Activated gamma-delta T cell treated with anti-CD3 and anti-CD28 coated beads, Interleukin-2, amount 50 U/mL, for 16 hours (primary cell): ENCODE measurements around the gene ZSCAN22.

Source experiments
- DNase-seq: peaks from one replicate; pipeline ENCODE4 v3.0.0-alpha.2; 2020; ENCODE audit warnings: low read depth

Gene ZSCAN22

GRCh38 chr19:58351990-58352755 is 25.4 kb downstream of the ZSCAN22 start:
- no peak for DNase-seq

GRCh38 chr19:58352760-58353671 is 26.2 kb downstream of the ZSCAN22 start, which contains the start of gene A1BG:
TSS of gene A1BG (minus strand) at chr19:58353492. CDS start at chr19:58353437, 55 bp downstream.
- DNase-seq = no peak

- DNase-seq = no peak
Observed at GRCh38 chr19:58353717-58354477, 27.1 kb downstream of the ZSCAN22 start.

DNA sequence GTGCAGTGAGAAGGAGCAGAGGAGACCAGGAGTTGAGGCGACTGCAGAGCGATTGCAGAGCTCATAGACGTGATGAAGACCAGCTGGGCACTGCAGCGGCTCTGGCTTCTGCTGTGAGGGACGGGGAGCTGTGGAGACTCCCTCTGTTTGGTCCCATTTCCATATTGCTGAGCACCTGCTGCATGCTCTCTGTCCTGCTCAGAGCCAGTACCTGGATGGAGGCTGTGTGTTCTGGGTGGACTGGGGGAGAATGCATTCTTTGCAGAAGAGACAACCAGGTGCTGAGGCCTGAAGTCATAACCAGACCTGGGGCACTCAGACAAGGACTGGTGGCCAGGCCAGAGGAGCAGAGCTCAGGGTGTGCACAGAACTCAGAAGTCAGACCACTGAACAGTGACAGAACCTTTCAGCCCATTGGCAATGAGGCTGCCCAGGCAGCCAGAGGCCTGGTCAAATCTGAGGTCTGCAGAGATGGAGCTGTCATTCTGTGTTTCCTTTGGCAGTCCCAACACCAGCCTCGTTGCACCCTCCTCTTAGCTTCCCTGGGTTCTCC is 27.8 kb downstream of the ZSCAN22 start:
- DNase-seq = no peak

DNA sequence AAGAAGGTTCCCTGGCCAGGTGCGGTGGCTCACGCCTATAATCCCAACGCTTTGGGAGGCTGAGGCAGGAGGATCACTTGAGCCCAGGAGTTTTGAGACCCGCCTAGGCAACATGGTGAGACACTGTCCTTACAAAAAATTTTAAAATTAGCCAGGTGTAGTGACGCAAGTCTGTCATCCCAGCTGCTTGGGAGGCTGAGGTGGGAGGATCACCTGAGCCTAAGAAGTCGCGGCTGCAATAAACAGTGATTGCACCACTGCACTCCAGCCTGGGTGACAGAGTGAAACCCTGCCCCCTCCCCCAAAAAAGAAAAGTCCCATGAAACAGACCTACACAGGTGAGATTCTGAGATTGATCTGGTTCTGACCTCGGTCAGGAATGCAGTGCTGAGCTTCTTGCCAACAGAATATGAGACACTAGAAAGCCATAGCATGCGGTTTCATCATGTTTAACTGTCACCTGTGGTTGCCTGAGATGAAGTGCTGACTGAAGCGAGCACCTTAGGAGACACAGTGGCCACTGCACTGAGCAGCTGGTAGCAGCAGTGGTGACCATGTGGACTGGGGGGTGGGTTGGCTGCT is 28.5 kb downstream of the ZSCAN22 start:
- DNase-seq = no peak

DNA sequence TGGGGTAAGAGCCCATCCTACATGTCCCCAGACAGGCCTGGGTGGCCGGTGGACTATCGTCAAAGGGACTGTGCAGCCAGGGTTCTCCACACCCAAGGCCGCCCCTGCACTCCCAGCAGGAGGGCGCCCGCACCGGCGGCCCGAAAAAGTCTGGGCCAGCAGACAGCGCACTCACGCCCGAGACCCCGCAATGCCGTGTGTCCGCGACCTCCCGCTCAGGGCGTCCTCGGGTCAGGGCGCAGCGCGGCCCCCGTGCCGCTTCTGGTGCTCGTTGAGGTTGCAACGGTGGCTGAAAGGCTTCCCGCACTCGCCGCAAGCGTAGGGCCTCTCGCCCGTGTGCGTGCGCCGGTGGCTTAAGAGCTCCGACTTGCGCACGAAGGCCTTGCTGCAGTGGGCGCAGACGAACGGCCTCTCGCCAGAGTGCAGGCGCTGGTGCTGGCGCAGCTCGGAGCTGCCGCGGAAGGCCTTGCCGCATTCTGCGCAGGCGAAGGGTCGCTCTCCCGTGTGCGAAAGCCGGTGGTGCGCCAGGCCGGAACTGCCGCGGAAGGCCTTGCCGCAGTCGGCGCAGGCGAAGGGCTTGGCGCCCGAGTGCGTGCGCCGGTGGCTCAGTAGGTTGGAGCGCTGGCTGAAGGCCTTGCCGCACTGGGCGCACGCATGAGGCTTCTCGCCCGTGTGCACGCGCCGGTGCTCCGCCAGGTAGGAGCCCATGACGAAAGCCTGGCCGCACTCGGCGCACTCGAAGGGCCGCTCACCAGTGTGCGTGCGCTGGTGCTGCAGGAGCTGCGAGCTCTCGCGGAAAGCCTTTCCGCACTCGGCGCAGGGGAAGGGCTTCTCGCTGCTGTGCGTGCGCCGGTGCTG is 29.3 kb downstream of the ZSCAN22 start:
- no peak for DNase-seq

- no peak for DNase-seq
Observed at GRCh38 chr19:58356766-58357480, 30.1 kb downstream of the ZSCAN22 start.

DNA sequence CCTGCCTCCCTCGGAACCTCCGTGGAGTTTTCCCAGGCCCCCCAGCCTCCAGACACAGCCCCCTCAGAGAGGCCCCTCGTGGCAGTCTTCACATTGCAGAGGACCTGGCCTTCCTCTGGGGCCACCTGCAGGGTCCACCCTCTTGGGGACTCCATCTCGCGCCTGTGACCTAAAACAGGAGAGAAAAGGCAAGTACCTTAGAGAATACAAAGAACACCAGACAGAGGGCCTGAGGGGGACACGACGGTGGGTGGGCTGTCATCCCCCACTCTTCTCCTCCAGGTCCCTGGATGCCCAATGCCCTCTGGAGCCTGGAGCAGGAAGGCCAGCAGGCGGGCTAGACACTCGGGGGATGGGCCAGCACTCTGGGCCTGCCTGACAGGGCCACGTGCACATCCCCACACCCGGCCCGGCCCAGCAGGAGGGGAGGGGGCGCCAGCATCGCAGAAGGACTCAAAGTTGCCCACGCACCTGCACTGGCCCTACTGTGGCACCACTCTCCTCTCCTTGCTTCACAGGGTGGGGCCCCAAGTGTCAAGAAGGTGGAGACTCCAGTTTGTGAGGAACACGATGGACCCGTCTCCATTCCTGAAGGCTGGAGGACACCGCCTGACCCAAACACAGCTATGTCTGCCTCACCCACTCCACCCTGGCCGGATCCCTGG is 30.8 kb downstream of the ZSCAN22 start:
- no peak for DNase-seq

GRCh38 chr19:58361900-58362271 is 35.1 kb downstream of the ZSCAN22 start:
- peak; percentile 31 for DNase-seq

GRCh38 chr19:58362272-58362994 is 35.6 kb downstream of the ZSCAN22 start, which contains the start of gene ZNF497:
TSS of gene ZNF497 (minus strand) at chr19:58362751. CDS start at chr19:58357635, 5,116 bp downstream.
- peak; percentile 92 for DNase-seq

DNA sequence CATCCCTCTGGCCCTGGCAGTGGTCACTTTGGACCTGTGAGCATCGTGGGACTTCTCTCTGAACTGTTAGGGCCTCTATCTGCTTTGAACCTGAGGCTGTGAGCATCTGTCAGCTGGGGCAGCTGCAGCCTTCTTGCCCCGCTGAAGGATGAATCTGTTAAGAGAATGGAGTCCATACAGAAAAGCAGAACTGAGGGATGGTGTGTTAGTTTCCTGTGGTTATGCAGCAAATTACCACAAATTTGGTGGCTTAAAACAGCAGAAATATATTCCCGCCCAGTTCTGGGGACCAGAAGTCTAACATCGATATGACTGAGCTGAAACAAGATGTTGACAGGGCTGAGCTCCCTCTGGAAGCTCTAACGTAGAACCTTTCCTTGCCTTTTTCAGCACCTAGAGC is 37.4 kb downstream of the ZSCAN22 start:
- no peak for DNase-seq

- DNase-seq = no peak
Observed at GRCh38 chr19:58366585-58367430, 40.0 kb downstream of the ZSCAN22 start.

DNA sequence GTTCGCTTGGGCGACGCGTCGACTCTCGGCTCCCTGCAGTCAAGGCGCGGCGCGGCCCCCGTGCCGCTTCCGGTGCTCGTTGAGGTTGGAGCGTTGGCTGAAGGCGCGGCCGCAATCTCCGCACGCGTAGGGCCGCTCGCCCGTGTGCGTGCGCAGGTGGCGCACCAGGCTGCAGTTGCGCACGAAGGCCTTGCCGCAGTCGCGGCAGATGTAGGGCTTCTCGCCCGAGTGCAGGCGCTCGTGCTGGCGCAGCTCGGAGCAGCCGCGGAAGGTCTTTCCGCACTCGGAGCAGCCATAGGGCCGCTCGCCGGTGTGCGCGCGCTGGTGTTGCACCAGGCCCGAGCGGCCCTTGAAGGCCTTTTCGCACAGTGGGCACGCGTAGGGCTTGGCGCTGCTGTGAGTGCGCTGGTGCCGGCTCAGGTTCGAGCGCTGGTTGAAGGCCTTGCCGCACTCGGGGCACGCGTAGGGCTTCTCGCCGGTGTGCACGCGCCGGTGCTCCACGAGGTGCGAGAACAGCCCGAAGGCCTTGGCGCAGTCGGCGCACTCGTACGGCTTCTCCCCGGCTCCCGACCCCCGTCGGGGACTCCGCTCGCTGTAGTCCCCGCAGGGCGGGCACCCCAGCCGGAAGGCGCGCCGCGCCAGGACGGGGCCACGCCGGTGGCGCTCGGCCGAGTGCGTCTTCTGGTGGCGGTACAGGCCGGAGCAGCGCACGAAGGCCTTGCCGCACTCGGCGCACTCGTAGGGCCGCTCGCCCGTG is 41.1 kb downstream of the ZSCAN22 start:
- DNase-seq = no peak

- no peak for DNase-seq
Observed at GRCh38 chr19:58368561-58369360, 42.0 kb downstream of the ZSCAN22 start.

DNA sequence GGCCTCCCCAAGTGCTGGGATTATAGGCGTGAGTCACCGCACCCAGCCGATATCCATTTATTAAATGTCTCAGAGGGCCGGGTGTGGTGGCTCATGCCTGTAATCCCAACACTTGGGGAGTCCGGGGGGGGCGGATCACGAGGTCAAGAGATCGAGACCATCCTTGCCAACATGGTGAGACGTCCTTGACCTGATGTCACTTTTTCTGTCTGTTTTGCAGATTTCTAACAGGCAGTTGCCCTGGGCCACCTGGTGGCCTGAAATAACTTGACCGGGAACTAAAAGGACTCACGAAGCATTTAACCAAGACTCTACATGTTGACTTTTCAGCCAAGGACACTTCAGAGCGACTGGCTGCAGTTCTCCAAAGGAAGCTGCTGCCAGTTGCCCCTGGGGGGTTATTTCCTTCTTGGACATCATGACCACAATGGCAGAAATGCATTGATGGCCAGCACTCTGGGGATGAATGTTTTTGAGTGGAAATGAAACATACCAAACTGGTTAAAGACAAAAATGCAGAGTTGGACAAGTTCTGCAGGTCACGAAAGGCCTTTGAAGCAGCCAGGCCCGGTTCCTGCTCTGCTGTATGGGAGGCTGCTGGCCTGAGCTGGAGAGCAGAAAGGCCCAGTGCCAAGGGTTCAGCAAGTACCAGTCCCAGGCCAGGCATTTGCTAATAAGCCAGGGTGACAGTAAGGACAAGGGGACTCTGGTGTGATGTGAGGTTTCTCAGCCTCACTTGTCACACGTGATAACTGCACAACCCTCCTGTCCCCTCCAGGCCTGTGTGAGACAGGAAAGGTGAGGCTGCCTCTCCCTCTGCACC is 45.7 kb downstream of the ZSCAN22 start:
- no peak for DNase-seq
